Measurements from ENCODE around the gene BRD9.

DNA sequence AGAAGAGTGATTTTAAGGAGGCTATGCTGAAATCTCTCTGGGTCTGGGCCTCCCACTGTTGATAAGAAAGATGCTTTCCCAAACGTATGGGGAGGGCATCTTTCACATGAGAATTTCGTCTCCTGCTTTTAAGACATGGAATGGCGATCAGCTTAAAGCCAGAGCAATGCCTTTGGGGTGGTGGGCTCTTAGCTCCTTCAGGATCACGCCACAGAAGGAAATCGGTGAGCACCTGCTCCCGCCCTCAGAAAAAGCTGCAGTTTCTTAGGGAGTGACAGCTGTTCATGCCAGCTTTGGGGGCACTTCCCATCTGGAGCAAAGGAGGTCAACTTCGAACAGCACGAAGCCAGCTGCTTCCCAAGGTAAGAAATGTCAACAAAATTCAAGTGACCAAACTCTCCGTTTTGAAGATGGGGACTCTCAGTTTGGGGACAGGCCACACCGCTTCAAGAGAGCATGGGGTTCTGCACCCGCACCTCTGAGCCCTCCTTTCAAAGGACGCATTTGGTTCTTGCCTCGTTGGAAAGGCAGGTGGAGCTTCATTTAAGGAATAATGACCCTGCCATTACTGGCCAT is 39.1 kb upstream of the BRD9 start:
- TF ChIP-seq, protein P1, sequence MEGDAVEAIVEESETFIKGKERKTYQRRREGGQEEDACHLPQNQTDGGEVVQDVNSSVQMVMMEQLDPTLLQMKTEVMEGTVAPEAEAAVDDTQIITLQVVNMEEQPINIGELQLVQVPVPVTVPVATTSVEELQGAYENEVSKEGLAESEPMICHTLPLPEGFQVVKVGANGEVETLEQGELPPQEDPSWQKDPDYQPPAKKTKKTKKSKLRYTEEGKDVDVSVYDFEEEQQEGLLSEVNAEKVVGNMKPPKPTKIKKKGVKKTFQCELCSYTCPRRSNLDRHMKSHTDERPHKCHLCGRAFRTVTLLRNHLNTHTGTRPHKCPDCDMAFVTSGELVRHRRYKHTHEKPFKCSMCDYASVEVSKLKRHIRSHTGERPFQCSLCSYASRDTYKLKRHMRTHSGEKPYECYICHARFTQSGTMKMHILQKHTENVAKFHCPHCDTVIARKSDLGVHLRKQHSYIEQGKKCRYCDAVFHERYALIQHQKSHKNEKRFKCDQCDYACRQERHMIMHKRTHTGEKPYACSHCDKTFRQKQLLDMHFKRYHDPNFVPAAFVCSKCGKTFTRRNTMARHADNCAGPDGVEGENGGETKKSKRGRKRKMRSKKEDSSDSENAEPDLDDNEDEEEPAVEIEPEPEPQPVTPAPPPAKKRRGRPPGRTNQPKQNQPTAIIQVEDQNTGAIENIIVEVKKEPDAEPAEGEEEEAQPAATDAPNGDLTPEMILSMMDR (IDR thresholded peaks at IDR 0.05; ENCODE audit: low read depth, low read length, poor library complexity, severe bottlenecking), result no peak
- TF ChIP-seq EZH2phosphoT487 (IDR thresholded peaks at IDR 0.05; ENCODE audit: borderline replicate concordance, low read length), result no peak
